Right ventricle myocardium superior (tissue), 1 donor: ENCODE measurements around the gene KRTAP5-6. TPM values are rescaled to one million over a fixed set of nuclear protein-coding genes. Genes with fewer than 3 reads are reported as not detected.
"Not testable (repeated sequence)": the region's sequence is repeated elsewhere in the genome, so short reads cannot be mapped to it uniquely, and the experiment has no call there.

Source experiments
- ATAC-seq: fragments of 200-7000 bp; cut with Tn5 transposase; one replicate; pipeline ENCODE4 v1.9.1; 2020; ENCODE audit warnings: mild to moderate bottlenecking; ENCODE audit not compliant: poor library complexity
- DNase-seq: peaks from one replicate; pipeline ENCODE4 v3.0.0-alpha.2; 2020
- intact Hi-C: fragments of 100-400 bp; cut with DNase I; formaldehyde crosslinking; loops from one replicate; pipeline ENCODE4 v1.11.2; 2022
- total RNA-seq: library from RNA; stranded (reverse); fragmentation: NEBNext Ultra II Directional; extraction: Animal tissue kit (Norgen Biotek cat#: 25700); gene quantifications from one replicate; pipeline ENCODE4 v1.2.1, GENCODE V29; 2021
- donor health status: DM: no; HTN: yes; CAD: no; lungs with severe emphysema.

KRTAP5-6 gene
- total RNA-seq, 1 donor from 2014 or later = not detected

- intact Hi-C loops = no loop called here
- ATAC-seq (no peak), DNase-seq (no peak)
Measured at GRCh38 chr11:1675536-1676228, 21.3 kb upstream of the KRTAP5-6 start.

GRCh38 chr11:1676229-1676740 lies 20.7 kb upstream of the KRTAP5-6 start:
- DNase-seq (no peak), ATAC-seq (no peak)
- intact Hi-C loops = no loop called here

GRCh38 chr11:1679881-1680280 lies 17.1 kb upstream of the KRTAP5-6 start:
- ATAC-seq (no peak), DNase-seq (no peak)
- intact Hi-C loops = no loop called here

- no peak for ATAC-seq
- intact Hi-C loops = no loop called here
- no peak for DNase-seq
Measured at GRCh38 chr11:1682225-1682905, 14.6 kb upstream of the KRTAP5-6 start.

- ATAC-seq, intact Hi-C loops, DNase-seq: not testable (repeated sequence)
Measured at GRCh38 chr11:1683216-1683615, 13.8 kb upstream of the KRTAP5-6 start.

DNA sequence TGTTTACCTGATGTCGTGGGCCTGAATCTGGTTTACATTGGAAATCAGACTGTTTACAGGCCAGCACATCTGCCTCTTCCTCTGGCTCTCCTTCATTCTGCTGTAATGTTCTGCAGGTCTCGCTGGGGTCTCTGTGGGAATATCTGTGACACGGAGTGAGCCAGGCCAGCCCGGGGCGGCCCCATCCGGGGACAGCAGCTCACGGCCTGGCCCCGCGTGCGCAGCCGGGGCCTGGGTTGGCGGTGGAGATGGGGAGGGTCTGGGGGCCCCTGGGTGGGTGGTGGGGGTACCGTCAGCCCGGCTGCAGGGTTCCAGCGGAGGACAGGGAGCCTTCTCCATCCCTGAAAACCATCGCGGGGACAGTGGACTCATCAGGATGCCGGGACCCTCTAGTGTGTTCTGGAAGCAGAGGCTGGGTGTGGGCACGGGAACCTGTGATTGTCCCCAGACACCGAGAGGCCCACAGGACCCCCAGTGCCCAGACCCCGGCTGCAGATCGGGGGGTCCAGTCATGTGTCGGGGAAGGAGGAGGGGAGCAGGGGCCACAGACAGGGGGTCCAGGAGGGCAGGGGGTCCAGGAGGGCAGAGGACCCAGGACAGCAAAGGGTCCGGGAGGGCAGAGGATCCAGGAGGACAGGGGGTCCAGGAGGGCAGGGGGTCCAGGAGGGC lies 13.0 kb upstream of the KRTAP5-6 start:
- ATAC-seq, intact Hi-C loops, DNase-seq: not testable (repeated sequence)

GRCh38 chr11:1684886-1685874 lies 11.8 kb upstream of the KRTAP5-6 start:
- DNase-seq, ATAC-seq, intact Hi-C loops: not testable (repeated sequence)

DNA sequence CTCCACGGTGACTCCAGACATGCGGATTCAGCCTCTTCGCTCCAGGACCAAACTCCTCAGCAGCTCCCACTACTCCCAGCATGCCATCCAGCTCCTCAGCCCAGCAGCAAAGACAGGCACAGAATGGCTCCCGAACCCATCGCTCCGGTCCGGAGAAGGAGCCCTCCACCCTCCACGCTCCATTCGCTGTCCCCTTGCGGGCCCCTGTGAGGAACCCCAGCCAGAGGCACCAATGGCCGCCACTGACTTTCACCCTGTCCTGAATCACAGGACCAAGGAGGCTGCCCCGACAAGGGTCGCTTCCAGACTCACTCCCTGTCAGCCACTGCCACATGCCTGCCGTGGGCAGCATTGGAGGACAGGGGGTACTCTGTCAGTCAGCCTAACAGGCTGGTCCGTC lies 10.8 kb upstream of the KRTAP5-6 start:
- intact Hi-C loops, DNase-seq, ATAC-seq: not testable (repeated sequence)

DNA sequence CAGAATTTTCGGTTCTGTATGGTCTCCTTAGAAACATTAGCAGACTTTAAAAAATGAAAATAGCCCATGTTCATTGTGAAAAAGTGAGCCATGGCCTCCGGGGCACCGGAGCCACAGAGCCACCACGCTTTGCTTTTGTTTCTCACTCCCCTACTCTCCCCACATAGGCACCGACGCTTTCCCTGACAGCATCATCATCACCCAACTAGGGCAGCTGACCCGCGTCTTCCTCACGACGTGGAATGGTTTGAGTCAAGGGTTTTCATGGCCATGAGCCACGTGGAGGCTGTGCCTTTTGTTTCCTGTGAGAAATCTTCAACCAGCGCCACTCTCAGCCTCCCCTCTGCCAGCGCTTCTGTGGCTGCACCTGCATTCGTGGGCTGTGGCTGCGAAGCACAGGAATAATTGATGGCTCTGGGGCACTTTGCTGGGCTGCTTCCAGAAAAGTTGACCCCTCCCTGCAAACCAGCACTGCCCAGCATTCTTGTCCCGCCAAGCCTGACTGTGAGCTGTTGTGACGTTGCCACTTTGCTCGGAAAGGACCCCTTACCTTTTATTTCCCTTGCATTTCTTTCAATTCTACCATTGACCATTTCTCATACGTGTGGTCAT lies 8.6 kb upstream of the KRTAP5-6 start:
- ATAC-seq, DNase-seq, intact Hi-C loops: not testable (repeated sequence)

DNA sequence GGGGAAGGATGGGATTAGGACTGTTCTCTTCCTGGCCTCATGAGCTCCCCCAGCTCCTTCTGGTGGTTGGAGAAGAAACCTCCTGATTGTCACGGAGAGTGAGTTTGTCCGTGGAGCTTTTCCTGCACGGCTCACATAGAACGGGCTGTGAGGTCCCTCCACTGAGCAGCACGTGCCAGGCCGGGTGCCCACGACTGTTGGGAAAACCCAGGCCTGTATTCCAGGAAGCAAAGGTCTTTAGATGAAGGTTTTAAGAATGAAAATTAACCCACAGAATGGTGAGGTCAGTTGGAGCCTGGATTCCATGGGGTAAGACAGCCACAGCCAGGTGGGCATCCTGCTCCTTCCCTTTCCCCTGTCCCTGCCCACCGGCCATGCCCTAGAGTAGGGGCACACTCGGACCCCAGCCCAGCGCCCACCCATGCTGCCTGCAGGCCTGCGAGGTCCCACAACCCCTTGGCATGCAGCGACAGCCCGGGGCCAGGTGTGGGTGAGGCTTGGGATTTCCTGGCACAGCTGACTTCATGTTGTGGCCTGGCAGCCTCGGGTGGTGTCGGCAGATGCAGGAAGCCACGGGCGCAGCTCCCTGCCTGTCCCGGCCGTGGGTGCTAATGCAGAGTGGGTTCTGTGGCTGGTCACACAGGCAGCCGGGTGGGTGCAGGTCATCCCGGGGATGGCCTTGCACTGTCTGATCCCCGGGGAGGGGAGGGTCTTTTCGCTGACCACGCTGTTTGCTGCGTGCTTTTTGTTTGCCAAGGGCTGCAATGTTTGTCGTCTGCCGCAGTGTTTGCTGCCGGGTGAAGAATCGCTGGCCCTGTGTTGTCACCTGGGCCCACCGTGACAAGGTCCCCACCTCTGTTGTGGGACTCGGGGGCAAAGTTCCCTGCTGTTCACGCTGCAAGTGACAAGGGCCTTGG lies 7.5 kb upstream of the KRTAP5-6 start:
- not testable (repeated sequence) for ATAC-seq, DNase-seq
- intact Hi-C loops = loop anchor here (5.0 kb wide), 2 partner anchors 37 to 463 kb away; no protein-coding TSS in a partner anchor

DNA sequence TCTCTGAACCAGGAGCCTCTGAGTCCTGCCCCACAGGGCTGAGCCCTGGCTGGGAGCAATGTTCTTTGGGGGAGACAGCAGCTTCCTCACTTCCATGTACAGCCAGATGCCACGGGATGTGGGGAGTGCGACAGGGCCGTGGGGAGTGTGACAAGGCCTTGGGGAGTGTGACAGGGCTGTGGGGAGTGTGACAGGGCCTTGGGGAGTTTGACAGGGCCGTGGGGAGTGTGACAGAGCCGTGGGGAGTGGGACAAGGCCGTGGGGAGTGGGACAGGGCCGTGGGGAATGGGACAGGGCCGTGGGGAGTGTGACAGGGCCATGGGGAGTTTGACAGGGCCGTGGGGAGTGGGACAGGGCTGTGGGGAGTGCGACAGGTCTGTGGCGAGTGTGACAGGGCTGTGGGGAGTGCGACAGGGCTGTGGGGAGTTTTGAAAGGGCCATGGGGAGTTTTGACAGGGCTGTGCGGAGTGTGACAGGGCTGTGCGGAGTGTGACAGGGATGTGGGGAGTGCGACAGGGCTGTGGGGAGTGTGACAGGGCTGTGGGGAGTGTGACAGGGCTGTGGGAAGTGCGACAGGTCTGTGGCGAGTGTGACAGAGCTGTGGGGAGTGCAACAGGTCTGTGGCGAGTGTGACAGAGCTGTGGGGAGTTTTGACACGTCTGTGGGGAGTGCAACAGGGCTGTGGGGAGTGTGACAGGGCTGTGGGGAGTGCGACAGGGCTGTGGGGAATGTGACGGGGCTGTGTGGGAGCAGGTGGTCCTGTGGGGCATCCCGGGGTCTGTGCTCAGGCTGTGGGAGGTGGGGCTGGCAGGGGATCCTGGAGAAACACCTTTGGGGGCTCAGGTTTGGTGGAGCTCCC lies 6.6 kb upstream of the KRTAP5-6 start:
- DNase-seq (no peak), ATAC-seq (no peak)
- intact Hi-C loops = loop anchor here (5.0 kb wide), 2 partner anchors 38 to 462 kb away; no protein-coding TSS in a partner anchor

DNA sequence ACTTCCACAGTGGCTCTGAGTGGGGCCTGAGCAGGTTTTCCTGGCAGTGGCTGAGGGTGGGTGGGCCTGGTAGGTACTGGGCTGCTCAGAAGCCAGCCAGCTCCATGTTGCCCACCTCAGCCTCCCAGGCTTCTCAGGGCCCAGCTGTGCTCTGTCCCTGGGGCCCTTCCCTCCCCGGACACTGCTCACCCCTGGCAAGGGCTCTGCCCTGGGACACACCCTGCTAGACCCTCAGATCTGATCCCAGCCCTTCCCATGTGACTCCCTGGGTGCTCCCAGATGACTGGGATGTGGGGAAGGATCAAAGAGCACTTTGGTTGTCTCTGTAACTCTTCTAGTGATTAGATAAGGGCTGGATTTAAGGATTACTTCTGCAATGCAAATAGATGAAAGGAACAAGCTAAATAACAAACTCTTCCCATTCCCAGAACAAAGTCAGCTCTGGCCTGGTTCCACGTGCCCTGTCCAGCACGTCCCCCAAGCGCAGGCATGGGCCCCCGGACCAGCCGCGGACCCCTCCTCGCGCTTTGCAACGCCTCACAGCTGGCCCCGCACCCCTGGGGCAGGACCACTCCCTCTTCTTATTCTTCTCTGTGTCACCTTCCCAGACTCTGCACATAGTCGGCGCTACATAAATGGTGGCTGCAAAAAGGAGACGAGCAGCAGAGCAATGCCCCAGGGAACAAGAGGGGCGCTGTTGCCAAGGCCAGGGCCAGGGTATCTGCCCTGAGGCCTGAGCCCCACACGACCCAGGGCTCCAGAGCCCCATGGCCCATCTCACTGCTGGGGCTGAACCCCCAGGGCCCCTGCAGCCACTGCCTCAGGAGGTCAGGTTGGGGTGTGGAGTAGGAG lies 5.7 kb upstream of the KRTAP5-6 start:
- no peak for ATAC-seq

DNA sequence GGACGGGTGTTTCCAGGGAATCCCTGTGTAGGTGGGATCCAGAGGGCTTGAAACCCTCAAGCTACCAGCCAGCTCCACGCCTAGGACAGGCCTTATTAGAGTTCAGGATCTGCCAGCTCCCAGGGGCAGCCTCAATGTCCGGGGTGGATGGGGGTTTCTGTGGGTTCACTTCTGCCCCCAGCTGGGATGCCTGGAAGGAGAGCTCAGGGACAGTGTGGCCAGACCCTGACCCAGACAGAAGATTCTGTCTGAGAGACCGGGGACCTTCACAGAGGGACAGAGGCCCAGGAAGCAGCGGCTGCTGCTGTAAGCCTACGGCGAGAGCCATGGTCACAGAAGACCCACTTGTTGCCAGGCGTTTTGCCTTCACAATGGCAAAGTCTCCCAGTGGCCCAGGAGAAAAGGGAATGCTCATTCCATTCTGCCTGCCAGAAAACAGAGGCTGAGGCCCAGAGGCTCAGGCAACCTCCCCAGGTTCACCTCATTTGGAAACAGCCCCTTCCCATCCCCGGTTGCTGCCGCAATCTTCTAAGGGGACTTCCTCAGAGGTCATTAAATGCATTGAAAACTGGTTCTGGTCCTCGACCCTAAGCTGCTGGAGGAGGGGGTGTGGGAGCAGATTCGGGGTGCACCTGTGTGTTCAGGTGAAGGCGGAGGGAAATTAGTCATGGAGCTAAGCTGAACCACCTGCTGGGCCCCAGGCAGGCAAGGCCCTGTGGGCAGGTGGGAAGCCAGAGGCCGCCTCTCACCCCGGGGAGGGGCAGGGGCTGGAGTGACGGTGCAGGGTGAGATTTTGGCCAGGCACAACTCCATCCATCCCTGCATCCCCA lies 4.9 kb upstream of the KRTAP5-6 start:
- no peak for ATAC-seq
- intact Hi-C loops = loop anchor here (5.0 kb wide), 2 partner anchors 40 to 460 kb away; no protein-coding TSS in a partner anchor

More for the DNA sequence above, 5.7 kb upstream of the KRTAP5-6 start:
- intact Hi-C loops = loop anchor here (5.0 kb wide), 2 partner anchors 39 to 461 kb away; no protein-coding TSS in a partner anchor
- DNase-seq = no peak

More for the DNA sequence above, 4.9 kb upstream of the KRTAP5-6 start:
- DNase-seq = no peak
